GM19397 (cell line): ENCODE measurements around the gene HTRA1.

Experiments used
- ATAC-seq: cut with Tn5 transposase; IDR thresholded peaks from one replicate; pipeline ENCODE4 v1.9.1; 2021; ENCODE audit warnings: mild to moderate bottlenecking, moderate library complexity; ENCODE audit not compliant: unreplicated experiment

HTRA1 gene

DNA sequence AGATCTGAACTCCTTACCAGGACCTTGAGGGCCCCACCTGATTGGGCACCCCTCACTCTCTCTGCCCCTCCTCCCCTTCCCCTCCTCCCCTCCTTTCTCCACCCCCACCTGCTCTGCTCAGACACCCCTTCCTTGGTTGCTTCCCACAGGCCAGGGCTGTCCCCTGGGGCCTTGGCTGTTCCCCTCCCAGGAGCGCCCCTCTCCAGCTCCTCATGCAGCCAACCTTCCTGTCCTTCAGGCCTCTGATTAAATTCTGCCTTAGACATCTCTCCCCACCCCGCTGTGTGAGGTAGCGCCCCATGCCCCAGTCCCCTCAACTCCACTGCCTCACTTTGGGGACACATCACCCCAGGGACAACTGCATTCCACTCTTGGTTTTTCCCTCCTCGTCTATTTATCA is 32.4 kb downstream of the HTRA1 start:
- ATAC-seq = no peak

DNA sequence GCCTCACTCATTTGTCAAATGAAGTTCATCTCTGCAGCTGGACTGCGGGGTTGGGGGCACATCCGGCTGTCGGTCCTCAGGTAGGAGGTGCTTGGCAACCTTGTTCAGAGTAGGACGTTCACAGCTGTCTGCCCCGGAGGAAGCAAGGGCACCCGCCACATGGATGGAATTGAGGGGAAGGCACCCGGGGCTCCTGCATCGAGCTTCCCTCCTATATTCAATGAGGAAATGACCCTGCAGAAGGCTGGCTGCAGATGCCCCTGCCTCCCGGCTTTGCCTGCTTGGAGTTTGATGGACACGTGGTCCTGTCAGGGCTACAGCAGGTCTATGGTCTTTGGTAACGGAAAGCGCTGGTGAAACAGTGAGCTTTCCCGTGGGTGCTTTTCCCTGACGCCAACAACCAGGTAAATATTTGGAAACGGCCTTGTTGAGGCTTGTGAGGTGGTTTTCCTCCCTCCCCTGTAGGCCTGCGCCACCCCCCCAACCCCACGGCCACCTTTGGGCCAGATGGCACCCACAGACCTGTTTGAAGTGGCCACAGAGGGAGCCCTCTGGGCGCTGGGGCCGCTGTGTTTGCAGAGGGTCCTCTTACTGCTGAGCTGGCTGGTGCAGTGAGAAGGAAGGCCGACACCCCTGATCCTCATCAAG is 32.9 kb downstream of the HTRA1 start:
- ATAC-seq = no peak

DNA sequence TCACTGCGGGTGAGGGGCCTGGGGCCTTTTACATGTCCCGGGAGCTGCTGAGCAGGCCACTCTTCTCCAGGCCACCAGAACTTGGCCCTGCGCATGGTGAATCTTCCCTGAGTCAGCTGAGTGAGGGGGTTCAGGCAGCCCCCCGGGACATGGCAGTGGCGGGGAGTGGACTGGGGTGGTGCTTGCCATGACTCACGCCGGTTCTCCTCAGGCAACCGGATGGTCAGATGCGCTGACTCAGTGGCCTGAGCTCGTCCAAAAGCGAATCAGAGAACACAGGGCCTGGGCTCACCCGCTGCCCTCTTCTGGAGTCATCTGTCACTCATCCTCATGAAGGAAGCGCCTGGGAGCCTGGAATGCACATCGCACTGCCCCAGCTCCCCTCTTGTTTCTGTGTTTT is 33.5 kb downstream of the HTRA1 start:
- ATAC-seq = no peak

DNA sequence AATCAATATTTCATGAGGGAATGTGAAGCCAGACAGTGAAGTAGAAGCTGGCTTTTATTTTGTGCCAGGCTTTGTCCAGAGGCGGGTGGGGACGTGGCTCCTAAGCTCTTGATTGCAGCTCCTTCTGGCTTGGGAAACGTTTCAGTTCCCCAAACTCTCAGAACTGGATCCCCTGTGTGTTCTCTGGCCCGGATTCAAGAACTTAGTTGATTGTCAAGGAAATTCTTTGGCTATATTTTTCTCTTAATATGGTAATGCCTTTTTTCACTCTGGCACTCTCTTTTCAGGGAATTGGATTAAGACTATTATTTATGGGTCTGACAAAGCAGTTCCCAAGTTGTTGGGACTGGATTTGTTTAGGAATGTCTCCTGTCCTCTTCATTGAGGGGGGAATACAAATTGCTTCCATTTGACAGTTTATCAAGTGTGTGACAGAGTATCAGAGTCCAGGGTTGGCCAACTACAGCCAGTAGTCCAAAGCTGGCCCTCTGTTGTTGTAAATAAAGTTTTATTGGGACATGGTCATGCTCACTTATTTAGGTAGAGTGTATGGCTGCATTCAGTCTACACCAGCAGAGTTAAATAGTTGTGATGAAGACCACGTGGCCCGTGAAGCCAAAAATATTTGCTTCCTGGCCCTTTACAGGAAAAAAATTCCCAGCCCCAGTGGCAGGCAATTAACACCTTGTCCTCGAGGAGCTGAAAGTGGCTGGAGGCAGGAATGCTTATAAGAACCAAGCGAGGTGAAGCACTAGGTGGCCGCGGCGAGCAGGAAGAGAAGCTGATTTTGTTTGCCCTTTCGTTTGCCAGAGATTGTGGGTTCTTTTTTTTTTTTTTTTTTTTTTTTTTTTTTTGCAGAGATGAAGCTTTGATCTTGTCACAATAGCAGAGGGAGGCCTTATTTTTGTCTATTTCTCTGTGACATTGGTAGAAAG is 34.3 kb downstream of the HTRA1 start:
- ATAC-seq = no peak

DNA sequence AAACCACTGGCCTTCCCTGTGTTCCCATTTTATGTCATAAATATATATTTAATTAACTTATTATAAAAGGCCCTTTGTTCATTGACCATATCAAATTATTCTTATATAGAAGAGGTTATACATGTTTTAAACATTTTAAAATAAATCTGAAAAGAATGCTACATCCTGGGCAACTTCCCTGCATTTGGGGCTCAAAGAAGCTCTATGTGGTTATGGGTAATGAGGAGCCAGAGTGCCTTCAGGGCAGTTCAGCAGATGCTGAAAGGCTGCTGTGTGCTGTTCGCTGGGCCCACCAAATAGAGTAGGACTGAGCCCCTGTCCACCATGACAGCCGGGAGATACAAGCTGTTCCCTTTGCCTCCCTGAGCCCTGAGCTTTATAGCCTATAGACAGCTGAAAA is 35.9 kb downstream of the HTRA1 start:
- no peak for ATAC-seq

DNA sequence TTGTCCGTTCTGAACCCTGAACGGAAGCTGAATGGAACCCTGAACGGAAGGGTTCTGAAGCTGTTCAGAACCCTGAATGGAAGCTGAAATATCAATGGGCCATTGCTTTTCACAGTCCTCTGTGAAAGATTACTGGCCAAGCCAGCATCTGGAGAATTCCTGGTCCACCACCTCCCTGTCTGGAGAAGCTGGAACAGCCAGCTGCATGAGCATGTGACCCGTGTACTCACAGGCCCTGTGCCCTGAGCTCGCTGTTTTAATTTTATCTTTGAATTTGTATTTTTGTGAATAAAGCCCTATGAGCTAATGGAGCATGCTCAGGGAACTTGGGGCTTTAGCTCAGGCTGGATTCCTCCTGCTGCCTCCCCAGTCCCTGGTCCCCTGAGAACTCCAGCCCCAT is 37.2 kb downstream of the HTRA1 start:
- ATAC-seq = no peak

DNA sequence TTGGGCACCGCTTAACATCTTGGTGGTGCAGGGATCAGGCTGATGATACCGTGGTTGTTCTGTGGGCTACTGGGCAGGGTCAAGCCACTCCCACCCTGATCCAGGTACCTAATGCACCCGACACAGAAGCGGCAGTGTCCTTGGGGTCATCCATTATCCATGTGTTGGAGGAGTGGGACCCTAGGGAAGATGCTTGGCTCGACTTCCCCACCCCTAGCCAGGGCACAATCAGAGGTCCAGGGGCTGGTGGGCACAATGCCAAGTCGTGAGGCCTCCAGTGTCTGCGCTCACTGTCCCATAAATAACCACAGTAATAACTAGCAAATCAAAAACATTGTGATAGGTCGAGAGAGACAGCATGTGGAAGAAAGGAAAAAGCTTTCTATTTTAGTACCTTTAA is 37.7 kb downstream of the HTRA1 start:
- ATAC-seq = no peak

DNA sequence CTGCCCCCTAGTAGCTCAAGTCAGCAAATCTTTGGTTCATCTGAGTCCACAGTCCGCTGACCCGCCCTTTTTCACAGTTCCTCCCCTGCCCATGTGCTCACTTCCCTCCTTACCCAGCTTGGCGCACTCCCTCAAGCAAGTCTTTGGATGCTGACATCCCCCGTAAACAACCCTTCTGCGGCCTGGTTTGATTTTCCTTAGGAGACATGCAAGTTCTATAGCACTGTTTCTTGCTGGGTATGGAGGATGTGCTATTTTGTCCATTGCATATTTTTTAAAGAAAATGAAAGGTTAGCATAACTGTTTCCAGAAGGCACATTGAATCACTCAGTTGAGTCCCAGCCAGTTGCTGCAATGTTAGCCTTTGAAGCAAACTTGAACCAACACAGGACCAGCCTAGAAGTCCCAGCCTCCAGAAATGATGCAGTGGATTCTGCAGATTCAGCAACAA is 38.2 kb downstream of the HTRA1 start:
- no peak for ATAC-seq

DNA sequence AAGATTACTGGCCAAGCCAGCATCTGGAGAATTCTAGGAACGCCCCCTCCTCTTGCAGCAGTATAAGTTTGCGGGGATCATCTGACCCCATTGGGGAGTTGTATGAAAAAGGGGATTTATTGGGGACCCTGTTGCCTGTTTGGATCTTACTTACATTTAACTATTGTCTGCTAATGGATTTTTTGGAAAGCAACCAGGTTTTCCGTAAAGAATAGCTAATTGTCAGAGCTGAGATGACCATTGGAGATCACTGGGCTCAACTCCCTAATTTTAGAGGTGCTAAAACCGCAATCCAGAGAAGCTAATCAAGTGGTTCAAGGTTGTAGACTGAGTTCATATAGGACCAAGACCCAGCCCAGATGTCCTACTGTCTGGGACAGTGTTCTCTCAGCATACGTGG is 38.8 kb downstream of the HTRA1 start:
- ATAC-seq = no peak

DNA sequence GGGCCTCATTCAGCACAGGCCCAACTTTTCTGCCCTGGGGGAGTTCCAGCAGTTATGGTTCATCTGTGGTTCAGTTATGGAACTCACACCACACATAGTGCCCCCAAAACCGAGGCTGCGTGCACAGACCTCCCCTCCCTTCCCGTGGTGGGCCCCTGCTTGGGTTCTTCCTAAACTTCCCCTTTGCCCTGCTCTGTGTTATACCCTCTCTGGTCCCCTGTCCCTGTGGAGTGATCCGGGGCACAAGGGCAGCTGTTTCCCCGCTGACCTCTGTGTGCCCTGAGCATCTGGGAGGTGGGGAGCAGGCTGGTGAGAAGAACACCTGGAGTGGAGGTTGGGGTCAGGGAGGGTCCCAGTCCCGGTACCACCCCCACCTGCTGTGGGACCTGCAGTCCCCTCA is 39.4 kb downstream of the HTRA1 start:
- no peak for ATAC-seq

DNA sequence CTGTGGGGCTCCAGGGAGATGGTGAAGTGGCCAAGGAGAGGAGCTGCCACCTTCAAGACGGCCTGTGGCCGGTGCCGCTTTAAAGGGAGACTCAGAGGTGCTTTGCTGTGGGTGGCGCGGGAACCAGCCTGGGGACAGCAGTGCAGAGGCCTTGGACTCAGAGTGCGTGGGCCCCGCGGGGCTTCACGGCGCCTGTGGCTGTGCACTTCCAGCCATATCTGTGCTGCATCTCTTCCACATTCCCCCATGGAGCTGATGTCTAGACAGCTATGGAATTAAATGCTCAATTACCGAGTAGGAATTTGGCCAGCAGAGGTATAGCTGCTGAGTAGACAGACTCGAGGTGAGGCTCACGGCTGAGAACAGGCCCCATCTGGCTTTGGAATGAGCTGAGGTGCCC is 41.7 kb downstream of the HTRA1 start:
- no peak for ATAC-seq

DNA sequence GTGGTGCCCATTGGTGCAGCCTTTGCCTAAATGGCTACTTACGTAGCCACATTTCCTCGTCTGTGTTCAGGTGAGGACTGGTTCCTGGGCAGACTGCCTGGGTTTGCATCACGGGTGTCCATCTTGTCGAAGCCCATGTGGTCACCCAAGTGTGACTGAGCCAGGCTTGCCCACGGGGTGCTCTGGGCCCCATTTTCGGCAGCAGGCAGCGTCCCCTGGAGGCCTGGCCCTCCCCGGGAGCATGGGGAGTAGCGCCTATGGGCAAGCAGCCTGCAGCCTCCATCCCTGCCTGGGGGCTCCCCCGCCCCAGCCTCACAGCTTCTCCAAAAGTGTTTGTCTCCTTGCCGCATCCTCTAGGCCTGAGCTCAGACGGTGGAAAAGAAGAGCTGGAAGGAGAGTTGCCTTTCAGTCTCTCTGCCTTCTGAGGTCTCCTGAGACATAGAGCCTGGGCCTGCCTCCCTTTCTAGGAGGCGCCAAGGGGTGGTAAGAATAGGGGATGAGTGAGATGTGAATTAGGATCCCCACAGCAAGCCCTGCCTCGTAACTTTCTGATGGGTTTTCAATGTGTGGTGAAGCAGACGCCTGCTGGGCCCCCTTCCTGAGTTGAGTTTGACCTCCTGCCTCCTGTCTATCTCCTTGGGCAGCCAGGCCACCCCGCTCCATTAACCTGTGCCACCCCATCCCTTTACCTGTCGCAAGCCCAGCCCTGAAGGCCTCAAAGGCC is 42.7 kb downstream of the HTRA1 start:
- ATAC-seq = no peak

DNA sequence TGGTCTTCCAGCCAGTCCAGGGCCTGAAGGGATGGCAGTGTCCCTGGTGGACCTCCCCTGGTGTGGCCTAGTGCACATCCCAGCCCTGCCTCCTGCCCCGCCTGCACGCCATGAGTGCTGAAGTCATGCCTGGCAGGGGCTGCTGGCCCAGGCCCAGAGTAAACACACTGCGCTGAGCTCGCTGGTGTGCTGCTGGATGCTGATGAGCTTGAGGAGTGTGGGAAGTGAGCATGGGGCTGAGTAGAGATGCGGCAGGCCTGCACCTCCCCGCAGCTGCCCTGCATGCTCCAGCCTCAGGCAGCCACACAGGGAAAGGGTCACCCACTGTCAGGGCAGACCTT is 43.2 kb downstream of the HTRA1 start:
- ATAC-seq = no peak

DNA sequence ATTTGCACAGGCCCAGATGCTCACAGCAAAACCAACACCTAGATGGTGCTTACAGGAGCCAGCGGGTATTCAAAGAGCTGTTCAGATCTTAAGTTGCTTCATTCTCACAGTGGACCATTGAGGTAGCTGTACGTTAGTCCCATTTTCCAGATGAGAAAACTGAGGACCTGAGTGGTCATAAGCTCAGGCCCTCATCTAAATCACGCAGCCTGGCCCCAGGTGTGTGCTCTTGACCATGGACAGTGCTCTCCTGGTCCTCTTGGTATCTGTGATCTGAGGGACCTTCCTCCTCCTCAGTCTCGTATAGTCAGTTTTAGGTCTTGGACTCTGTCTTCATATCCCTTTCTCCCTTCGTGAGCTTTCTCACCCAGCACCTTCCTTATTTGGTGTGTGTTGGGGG is 43.7 kb downstream of the HTRA1 start:
- no peak for ATAC-seq

DNA sequence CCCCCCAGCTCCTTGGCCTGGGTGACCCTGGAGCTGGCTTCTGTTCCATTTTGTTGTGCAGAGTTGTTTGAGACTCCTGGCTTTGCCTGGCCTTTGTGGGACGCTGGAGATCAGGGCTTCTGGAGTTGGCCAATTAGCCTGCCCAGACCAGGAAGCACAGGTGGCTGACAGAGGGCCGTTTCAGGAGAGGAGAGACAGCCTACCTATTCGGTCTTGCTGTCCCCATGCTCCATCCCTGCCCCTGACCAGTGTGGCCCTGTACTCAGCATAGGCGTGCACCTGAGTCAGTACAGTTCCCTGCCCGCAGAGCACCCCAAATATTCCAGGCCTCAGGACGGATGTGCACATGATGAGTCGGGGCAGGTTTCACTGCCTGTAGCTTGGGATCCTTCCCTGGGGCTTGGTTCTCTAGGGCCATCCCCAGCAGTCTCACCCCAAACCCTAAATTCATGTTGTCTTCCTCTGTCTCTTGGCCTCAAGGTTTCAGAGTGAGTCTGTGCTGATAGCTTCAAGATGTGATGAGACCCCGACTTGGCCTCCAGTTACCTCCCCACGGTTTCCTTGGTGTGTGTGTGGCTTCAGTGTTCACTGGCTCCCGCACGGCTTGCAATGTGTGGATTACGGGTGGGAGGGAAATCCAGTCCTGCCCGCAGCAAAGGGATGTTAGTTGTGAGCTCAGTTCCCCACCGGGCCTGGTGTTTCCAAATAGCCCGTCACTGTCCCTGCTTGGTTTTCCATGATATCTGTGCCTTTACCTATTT is 44.7 kb downstream of the HTRA1 start:
- no peak for ATAC-seq

DNA sequence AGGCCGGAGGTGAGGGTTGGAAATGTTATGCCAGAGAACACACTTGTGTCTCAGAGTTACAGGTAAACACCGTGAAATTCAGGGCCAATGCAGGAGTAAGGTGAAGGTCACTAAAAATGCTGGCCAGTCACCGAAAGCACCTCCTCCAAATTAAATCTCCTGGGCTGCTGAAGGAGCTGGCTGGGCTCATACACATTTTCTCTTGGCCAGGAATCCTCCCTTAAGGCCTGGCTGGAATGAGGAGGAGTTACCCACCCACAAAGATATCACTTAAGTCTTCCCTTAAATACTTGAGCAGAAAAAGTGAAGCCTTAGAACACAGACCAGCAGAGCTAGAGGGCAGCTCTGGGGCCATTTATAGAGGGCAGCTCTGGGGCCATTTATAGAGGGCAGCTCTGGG is 46.3 kb downstream of the HTRA1 start:
- no peak for ATAC-seq

DNA sequence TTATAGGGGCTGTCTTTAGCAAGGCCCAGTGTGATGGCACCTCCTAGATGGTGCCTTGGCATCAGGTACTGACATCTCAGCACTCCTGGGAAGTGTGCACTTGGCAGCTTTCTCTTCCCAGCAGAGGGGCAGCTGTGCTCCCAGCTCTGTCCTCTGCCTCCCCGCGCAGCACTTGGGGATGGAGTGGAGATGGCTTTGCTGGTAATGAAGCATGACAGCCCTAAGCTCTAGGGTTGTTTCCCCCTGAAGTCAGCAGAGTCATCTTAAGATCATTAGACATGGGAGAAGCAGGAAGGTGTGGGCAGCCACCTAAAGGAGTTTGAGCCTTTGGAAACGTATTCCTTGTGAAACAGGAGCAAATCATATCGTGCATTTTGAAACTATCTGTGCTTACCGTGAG is 46.7 kb downstream of the HTRA1 start:
- ATAC-seq = no peak

DNA sequence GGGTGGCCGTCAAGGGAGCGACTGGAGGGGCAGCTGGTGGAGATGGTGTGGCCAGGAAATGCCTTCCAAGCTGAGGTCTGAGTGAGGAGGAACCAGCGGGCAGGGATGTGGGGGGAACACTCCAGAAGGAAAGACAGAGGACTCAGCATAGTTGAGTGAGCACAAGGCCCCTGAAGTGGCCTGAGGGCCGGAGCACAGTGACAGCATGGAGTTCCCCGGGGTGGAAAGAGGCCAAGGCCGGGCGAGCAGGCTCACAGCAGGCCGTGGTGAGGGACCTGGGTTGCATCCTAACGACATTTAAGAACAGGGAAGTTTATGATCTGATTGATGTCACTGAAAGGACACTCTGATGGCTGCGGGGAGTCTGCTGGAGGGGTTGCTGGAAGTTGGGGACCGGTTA is 48.0 kb downstream of the HTRA1 start:
- ATAC-seq = no peak

DNA sequence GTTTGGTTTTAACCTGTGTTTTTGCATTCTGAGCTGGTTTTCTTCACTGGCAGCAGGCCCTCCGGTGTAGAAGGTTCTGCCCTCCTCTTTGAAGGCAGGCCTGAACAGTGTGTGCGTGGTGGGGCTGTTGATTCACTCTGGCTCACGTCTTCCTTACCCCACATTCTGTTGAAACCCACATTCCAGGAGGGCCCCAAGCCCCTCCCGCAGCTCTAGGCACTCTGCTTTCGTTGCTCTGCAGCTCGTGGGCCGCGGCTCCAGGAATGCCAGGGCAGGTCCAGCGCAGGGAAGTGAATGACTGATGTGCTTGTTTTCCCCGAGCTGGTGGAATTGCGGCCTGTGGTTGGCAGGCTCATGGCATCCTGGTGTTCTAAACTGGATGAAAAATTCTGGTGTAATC is 49.0 kb downstream of the HTRA1 start:
- ATAC-seq = no peak

DNA sequence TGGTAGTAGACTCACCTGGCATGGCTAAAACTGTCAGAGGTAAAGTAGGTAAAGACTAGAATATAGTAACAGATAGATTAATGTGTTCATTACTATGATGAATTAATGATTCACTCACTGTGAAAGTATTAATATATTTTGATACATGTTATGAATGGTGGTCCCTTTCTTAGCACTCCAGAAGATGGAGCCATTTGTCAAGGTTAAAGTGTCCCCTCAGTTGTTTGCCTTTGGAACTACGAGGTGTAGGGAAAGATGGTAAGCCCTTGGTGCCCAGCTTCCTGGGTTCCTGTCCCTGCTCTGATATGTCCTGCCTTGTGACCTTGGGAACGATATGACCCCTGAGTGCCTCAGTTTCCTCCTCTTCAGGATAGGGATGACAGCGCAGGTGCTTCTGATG is 49.4 kb downstream of the HTRA1 start:
- no peak for ATAC-seq

DNA sequence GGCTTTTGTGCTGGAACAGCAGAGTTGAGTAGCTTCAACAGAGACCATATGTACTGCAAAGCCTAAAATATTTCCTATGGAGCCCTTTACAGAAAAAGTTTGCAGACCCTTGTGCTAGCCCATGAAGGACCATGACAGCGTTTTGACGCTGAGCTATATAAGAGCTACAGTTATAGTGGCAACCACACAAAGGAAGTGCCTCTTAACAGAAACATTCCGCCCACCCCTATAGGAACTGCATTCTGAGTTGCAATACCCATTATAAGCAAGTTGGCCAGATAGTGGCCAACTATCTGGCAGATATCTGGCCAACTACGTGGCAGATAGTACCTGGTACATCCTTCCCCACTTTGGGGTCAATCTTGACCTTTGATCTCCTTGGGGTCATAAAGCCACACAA is 51.7 kb downstream of the HTRA1 start:
- ATAC-seq = no peak
